K562 (cell line): ENCODE results near the gene GCNA. TPM values are rescaled to one million over a fixed set of nuclear protein-coding genes. Genes with fewer than 3 reads are reported as not detected.
A peak's percentile ranks its signal among the peaks of the same experiment; 100 is the strongest.

Experiments used
- CBX1 ChIP-seq: sonication (generic); IDR thresholded peaks from 2 replicates; pipeline ENCODE4 v1.6.1; 2016; ENCODE audit warnings: antibody characterized with exemption, low read depth, mild to moderate bottlenecking
- HDGF ChIP-seq: fragments of 450-650 bp; IDR thresholded peaks from 2 replicates; pipeline ENCODE4 v1.6.1; 2016
- HMGN3 ChIP-seq: IDR thresholded peaks from 2 replicates; pipeline ENCODE4 v1.6.1; 2011; ENCODE audit warnings: borderline replicate concordance, low read depth, mild to moderate bottlenecking, mixed read lengths, low read length; ENCODE audit not compliant: insufficient read length; ENCODE audit errors: extremely low read depth
- L3MBTL2 ChIP-seq: fragments of 450-650 bp; IDR thresholded peaks from 2 replicates; pipeline ENCODE4 v1.6.1; 2016; ENCODE audit warnings: mild to moderate bottlenecking, moderate library complexity
- MBD1 ChIP-seq: fragments of 250-450 bp; sonication (Bioruptor Pico); IDR thresholded peaks from 2 replicates; pipeline ENCODE4 v1.8.0; 2022; ENCODE audit warnings: inconsistent platforms
- MYC ChIP-seq, 2 experiments: fragments of 250-450 bp in 1 of 2; sonication (Bioruptor Pico) in 1 of 2; IDR thresholded peaks; 2 replicates each; pipeline versions ENCODE4 v1.5.1 to v1.6.1; 2012 to 2021; ENCODE audit warnings: low read depth in 2 of 2, borderline replicate concordance in 1 of 2, improper control_type of control experiment in 1 of 2, low read length in 1 of 2, mild to moderate bottlenecking in 1 of 2, moderate library complexity in 1 of 2
- NR2C1 ChIP-seq, 2 experiments: fragments of 450-650 bp; IDR thresholded peaks; 2 replicates each; pipeline ENCODE4 v1.6.1; 2017; ENCODE audit warnings: mild to moderate bottlenecking in 2 of 2, antibody characterized with exemption in 1 of 2, inconsistent platforms in 1 of 2, missing compliant biosample characterization in 1 of 2, missing genetic modification characterization in 1 of 2
- PBX2 ChIP-seq, 2 experiments: IDR thresholded peaks in 1 of 2; conservative IDR thresholded peaks in 1 of 2; 2 replicates each; pipeline ENCODE4 v1.6.1; 2016; ENCODE audit warnings: low read depth in 2 of 2, mild to moderate bottlenecking in 1 of 2, missing compliant biosample characterization in 1 of 2, missing genetic modification characterization in 1 of 2, moderate library complexity in 1 of 2
- POLR3A ChIP-seq: IDR thresholded peaks from 2 replicates; pipeline ENCODE4 v1.6.1; 2011; ENCODE audit warnings: borderline replicate concordance, mild to moderate bottlenecking, moderate library complexity; ENCODE audit not compliant: insufficient read length, insufficient read depth; ENCODE audit errors: extremely low read depth
- SAFB2 ChIP-seq: fragments of 200-400 bp; formaldehyde crosslinking; IDR thresholded peaks from 2 replicates; pipeline ENCODE4 v1.6.1; 2018; ENCODE audit warnings: borderline replicate concordance, low read length, low read depth, moderate library complexity; ENCODE audit not compliant: severe bottlenecking
- SMARCE1 ChIP-seq: fragments of 450-650 bp; IDR thresholded peaks from 2 replicates; pipeline ENCODE4 v1.7.1; 2016; ENCODE audit warnings: mild to moderate bottlenecking
- STAG1 ChIP-seq: sonication (generic); formaldehyde crosslinking; IDR thresholded peaks from 2 replicates; pipeline ENCODE4 v1.5.0; 2020; ENCODE audit warnings: missing genetic modification reagents, borderline replicate concordance
- UBTF ChIP-seq, 2 experiments: IDR thresholded peaks; 2 replicates each; pipeline ENCODE4 v1.6.1; 2012; ENCODE audit warnings: improper control_type of control experiment in 2 of 2, low read depth in 2 of 2, low read length in 2 of 2, borderline replicate concordance in 1 of 2
- USF2 ChIP-seq: sonication (generic); formaldehyde crosslinking; IDR thresholded peaks from 2 replicates; pipeline ENCODE4 v1.5.0; 2020; ENCODE audit warnings: missing genetic modification reagents
- ZKSCAN8 ChIP-seq: fragments of 200-800 bp; sonication (Bioruptor generic); IDR thresholded peaks from 2 replicates; pipeline ENCODE4 v1.6.1; 2016; ENCODE audit warnings: missing genetic modification characterization, missing compliant biosample characterization
- polyA plus RNA-seq, 8 experiments: library from polyadenylated mRNA; depleted of rRNA in 4 of 8; stranded (reverse) in 5 of 8; unstranded in 3 of 8; fragments of >200 nt; fragmentation: Nextera tagmentation in 2 of 8; fragmentation: Illumina TruSeq in 1 of 8; extraction: Ambion mirVana in 2 of 8; extraction: Trizol in 1 of 8; gene quantifications; 2 replicates each; pipeline versions ENCODE4 v1.2.1 to v1.2.3, GENCODE V29; 2011 to 2014; ENCODE audit warnings: inconsistent platforms in 1 of 8, missing spikeins in 1 of 8
- total RNA-seq, 7 experiments: library from RNA; depleted of rRNA in 6 of 7; stranded (reverse); fragments of >200 nt in 6 of 7; fragmentation: Illumina TruSeq in 2 of 7; extraction: Trizol in 2 of 7; gene quantifications; 2 replicates each; pipeline versions ENCODE4 v1.2.1 to v1.2.3, GENCODE V29; 2011 to 2021; ENCODE audit warnings: low replicate concordance in 1 of 7
- TF ChIP-seq, protein P1 (sequence below): fragments of 250-450 bp; sonication (Bioruptor Pico); IDR thresholded peaks from 2 replicates; pipeline ENCODE4 v1.4.0; 2020; ENCODE audit warnings: mild to moderate bottlenecking

Gene GCNA
- total and polyA plus RNA-seq, 9 of the 15 experiments (the other 6 are each of a cell fraction or from before 2014, with no cell fraction given), result 0.27 to 1.5 (median 0.86) TPM

DNA sequence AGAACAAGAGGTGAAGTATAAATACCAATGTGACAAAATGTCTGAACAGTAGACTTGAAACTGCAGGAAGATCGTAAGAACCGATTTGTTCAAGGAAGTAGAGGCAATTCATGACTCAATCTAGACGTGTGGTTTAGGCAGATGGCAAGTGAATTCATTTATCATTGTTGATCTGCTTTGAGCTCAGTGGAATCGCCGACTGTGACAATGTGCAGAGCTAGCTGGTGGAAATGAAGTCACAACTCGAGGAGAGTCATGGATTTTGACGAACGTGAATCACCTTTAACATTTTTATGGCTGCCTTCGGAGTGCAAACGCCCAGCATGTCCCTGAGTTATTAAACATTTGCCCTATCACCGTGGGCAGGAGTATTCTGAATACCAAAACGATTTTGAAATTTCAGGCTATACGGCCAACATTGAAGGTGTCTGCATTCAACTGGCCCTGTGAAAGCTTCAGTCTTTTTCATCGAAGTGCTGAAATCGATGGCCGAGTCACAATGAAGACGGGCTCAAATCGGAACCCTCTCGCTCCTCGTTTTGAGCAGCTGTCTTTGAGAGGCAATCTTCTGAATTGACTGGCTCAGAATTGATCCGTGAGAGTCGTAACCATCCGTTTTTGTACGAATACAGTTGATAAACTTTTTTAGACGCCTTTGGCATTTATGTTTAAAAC, 46.0 kb upstream of the GCNA start (continued):
- TF ChIP-seq, protein P1, sequence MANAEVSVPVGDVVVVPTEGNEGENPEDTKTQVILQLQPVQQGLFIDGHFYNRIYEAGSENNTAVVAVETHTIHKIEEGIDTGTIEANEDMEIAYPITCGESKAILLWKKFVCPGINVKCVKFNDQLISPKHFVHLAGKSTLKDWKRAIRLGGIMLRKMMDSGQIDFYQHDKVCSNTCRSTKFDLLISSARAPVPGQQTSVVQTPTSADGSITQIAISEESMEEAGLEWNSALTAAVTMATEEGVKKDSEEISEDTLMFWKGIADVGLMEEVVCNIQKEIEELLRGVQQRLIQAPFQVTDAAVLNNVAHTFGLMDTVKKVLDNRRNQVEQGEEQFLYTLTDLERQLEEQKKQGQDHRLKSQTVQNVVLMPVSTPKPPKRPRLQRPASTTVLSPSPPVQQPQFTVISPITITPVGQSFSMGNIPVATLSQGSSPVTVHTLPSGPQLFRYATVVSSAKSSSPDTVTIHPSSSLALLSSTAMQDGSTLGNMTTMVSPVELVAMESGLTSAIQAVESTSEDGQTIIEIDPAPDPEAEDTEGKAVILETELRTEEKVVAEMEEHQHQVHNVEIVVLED (CRISPR knock-in tag), result no peak
- TF ChIP-seq HMGN3 (no peak), MYC (IDR thresholded peaks at IDR 0.05; ENCODE audit: low read depth, low read length) (no peak), MYC (CRISPR knock-in tag; IDR thresholded peaks at IDR 0.05; ENCODE audit: borderline replicate concordance, low read depth) (no peak), HDGF (no peak), CBX1 (no peak), ZKSCAN8 (CRISPR knock-in tag) (0 out of 2 replicates have a peak, but pooled peaks have one; percentile 18), SMARCE1 (peak; percentile 42; the same call in 1 of the 2 replicates), UBTF (IDR thresholded peaks at IDR 0.05; ENCODE audit: borderline replicate concordance in 1 of 2, low read depth in 2 of 2, low read length in 2 of 2) (no peak), PBX2 (CRISPR knock-in tag; IDR thresholded peaks at IDR 0.05; ENCODE audit: low read depth) (no peak), PBX2 (tag; conservative IDR thresholded peaks at IDR 0.05; ENCODE audit: low read depth) (peak; percentile 71), NR2C1 (IDR thresholded peaks at IDR 0.05) (no peak), NR2C1 (tag; IDR thresholded peaks at IDR 0.05) (no peak), SAFB2 (no peak), STAG1 (no peak), MBD1 (CRISPR knock-in tag) (no peak), POLR3A (no peak), USF2 (CRISPR knock-in tag) (no peak), L3MBTL2 (peak; percentile 12; the same call in 1 of the 2 replicates)
